Measurements from ENCODE around the gene ZBTB38.

Gene ZBTB38

GRCh38 chr3:141333836-141334626, 34.3 kb upstream of the ZBTB38 start:
- TF ChIP-seq, protein P1, sequence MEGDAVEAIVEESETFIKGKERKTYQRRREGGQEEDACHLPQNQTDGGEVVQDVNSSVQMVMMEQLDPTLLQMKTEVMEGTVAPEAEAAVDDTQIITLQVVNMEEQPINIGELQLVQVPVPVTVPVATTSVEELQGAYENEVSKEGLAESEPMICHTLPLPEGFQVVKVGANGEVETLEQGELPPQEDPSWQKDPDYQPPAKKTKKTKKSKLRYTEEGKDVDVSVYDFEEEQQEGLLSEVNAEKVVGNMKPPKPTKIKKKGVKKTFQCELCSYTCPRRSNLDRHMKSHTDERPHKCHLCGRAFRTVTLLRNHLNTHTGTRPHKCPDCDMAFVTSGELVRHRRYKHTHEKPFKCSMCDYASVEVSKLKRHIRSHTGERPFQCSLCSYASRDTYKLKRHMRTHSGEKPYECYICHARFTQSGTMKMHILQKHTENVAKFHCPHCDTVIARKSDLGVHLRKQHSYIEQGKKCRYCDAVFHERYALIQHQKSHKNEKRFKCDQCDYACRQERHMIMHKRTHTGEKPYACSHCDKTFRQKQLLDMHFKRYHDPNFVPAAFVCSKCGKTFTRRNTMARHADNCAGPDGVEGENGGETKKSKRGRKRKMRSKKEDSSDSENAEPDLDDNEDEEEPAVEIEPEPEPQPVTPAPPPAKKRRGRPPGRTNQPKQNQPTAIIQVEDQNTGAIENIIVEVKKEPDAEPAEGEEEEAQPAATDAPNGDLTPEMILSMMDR (IDR thresholded peaks at IDR 0.05; ENCODE audit: low read depth, low read length), result no peak
- DNase-seq (ENCODE audit: low read depth, low spot score), result peak; percentile 70
- in situ Hi-C loops (cut with HindIII; ENCODE audit: low sequenced_read_pairs), result no loop called here
- no peak overlapping the region for H3K4me3 ChIP-seq (ENCODE audit: low read depth, low read length)

- TF ChIP-seq, protein P1 (IDR thresholded peaks at IDR 0.05; ENCODE audit: low read depth, low read length), result no peak
- DNase-seq (ENCODE audit: low read depth, low spot score), result no peak
- in situ Hi-C loops (cut with HindIII; ENCODE audit: low sequenced_read_pairs), result no loop called here
- H3K4me3 ChIP-seq (ENCODE audit: low read depth, low read length), result no peak overlapping the region
Measured at GRCh38 chr3:141334627-141335250, 33.6 kb upstream of the ZBTB38 start.

DNA sequence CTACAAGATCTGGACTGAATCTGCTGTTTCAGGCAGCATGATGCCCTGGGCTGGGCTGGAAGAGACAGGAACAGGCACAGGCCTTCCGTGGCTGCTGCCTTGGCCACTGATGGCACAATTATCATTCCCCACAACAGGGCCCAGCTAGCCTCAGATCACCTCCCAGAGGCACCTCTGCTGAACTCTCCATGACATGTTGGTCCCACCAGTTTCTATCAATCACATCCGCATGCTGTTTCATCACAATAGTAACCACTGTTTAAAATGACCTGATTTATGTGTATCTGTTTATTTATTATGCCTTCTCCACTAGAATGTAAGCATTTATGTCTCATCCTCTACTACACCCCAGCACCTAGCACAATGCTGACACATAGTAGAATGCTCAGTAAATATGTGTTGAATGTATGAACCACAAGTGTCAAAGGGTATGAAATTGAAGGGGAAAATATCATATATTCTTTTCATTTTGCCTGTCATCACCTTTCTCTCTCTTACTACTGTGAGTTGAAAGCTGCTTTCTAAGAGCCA, 32.7 kb upstream of the ZBTB38 start:
- in situ Hi-C loops (cut with HindIII; ENCODE audit: low sequenced_read_pairs), result no loop called here

GRCh38 chr3:141336672-141337522, 31.4 kb upstream of the ZBTB38 start:
- DNase-seq (ENCODE audit: low read depth, low spot score), result peak; percentile 83
- TF ChIP-seq, protein P1 (IDR thresholded peaks at IDR 0.05; ENCODE audit: low read depth, low read length), result no peak
- in situ Hi-C loops (cut with HindIII; ENCODE audit: low sequenced_read_pairs), result no loop called here
- H3K4me3 ChIP-seq (ENCODE audit: low read depth, low read length), result no peak overlapping the region

More for the DNA sequence above, 32.7 kb upstream of the ZBTB38 start:
- no peak overlapping the region for H3K4me3 ChIP-seq (ENCODE audit: low read depth, low read length)
- TF ChIP-seq, protein P1 (IDR thresholded peaks at IDR 0.05; ENCODE audit: low read depth, low read length), result no peak
- peak; percentile 31 for DNase-seq (ENCODE audit: low read depth, low spot score)

DNA sequence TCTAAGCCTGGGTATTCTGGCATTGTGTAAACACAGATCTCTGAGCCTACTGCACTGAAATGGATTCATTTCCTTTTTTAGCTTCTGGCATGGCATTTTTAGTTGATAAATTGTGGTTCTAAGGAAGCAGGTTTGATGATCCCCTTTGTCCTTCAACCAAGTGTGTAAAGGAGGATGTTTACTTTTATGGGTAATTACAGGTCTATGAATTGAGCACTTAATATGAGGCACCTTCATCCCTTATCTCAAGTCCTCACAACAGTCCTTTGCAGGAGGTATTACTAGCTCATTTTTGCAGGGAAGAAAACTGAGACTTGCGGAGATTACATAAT, 30.8 kb upstream of the ZBTB38 start:
- in situ Hi-C loops (cut with HindIII; ENCODE audit: low sequenced_read_pairs), result no loop called here
- no peak for DNase-seq (ENCODE audit: low read depth, low spot score)
- H3K4me3 ChIP-seq (ENCODE audit: low read depth, low read length), result no peak overlapping the region
- TF ChIP-seq, protein P1 (IDR thresholded peaks at IDR 0.05; ENCODE audit: low read depth, low read length), result no peak

DNA sequence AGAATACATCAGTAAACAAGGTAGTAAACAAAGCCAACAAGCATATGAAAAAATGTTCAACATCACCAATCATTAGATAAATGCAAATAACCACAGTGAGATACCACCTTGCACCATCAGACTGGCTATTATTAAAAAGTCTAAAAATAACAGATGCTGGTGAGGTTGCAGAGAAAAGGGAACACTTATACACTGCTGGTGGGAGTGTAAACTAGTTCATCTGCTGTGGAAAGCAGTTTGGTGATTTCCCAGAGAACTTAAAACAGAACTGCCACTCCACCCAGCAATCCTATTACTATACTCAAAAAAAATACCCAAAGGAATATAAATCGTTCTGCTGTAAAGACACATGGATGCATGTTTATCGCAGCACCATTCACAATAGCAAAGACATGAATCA, 30.3 kb upstream of the ZBTB38 start:
- no peak overlapping the region for H3K4me3 ChIP-seq (ENCODE audit: low read depth, low read length)
- in situ Hi-C loops (cut with HindIII; ENCODE audit: low sequenced_read_pairs), result no loop called here
- no peak for DNase-seq (ENCODE audit: low read depth, low spot score)
- TF ChIP-seq, protein P1 (IDR thresholded peaks at IDR 0.05; ENCODE audit: low read depth, low read length), result no peak

Data from astrocyte of the spinal cord (primary cell).